Stimulated activated CD8-positive, alpha-beta memory T cell treated with anti-CD3 and anti-CD28 coated beads, Interleukin-7, amount 100 ng/mL, for 1 hour (primary cell): ENCODE data around the gene CFAP68.

Experiments
- DNase-seq, 2 donors: peaks; one replicate each; pipeline ENCODE4 v3.0.0-alpha.2; 2020; ENCODE audit warnings: low read depth in 2 of 2

Gene CFAP68, protein sequence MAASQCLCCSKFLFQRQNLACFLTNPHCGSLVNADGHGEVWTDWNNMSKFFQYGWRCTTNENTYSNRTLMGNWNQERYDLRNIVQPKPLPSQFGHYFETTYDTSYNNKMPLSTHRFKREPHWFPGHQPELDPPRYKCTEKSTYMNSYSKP

GRCh38 chr11:111878849-111879636 lies at the start of gene CFAP68, which contains the start of gene FDXACB1:
CFAP68 (plus strand) TSS chr11:111879541; CDS start chr11:111879561, 20 bp downstream.
FDXACB1 (minus strand) TSS chr11:111879165; CDS start chr11:111879132, 33 bp downstream.
- peak; percentile 82 to 86 for DNase-seq

DNA sequence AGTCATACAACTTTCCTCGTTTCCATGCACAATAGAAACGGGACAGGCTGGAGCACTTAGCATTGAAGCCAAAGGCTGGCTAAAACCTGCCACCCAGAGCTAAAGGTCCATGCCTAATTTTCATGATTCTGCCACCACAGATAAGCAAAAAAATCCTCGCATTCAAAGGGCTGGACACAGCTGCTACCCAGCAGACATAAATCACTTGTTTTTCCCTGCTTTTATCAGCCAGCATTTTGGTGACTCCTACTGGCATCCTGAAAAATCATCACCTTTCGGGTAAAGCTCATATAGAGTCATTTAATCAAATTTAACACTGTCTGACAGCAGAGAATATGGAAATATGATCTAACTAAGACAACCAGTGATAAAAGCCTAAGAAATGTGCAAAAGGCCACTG lies 45.8 kb upstream of the CFAP68 start:
- DNase-seq = no peak

GRCh38 chr11:111834432-111835163 lies 44.7 kb upstream of the CFAP68 start:
- DNase-seq = no peak

GRCh38 chr11:111835665-111836064 lies 43.7 kb upstream of the CFAP68 start:
- DNase-seq = no peak

DNA sequence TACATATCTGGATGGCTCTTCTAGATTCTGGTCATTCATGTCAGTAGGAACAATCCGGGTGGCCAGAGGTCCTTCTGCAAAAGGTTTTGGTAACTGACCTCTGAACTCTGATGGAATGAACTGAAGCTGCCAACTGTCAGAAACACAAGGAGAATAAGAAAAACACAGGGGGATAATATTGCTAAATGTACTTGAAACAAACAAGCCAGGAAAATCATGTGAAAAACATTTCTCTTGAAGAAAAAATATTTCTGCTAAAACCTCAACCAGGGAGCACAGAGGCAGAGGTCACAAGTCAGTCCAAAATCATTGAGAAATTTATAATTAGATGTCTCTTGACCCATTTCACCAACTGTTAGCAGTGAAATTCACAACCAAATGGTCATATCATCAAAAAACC lies 43.2 kb upstream of the CFAP68 start:
- no peak for DNase-seq

DNA sequence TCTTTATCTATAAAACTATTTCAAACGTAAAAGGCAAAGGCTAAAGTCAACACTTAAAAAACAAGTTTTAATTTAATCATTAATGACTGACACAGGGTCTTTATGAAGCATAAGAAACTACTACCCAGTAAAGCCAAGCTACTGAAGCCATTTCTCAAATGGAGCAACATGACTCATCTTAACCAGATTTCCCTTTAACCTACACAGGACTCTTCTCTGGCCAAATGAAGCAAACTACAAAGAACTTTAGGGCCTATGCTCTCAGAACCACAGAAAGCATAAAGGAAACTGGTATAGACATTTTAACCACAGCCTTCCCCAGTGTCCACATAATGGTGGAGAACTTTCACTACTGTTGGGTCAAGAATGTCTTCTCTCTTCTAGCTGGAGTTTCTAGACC lies 42.6 kb upstream of the CFAP68 start:
- DNase-seq = no peak

- DNase-seq = no peak
Measured at GRCh38 chr11:111837366-111837891, 41.9 kb upstream of the CFAP68 start.

- DNase-seq = no peak
Measured at GRCh38 chr11:111838054-111838453, 41.3 kb upstream of the CFAP68 start.

GRCh38 chr11:111840143-111840542 lies 39.2 kb upstream of the CFAP68 start:
- no peak for DNase-seq

- DNase-seq = peak; percentile 69 to 82
Measured at GRCh38 chr11:111841370-111842053, 37.8 kb upstream of the CFAP68 start.

DNA sequence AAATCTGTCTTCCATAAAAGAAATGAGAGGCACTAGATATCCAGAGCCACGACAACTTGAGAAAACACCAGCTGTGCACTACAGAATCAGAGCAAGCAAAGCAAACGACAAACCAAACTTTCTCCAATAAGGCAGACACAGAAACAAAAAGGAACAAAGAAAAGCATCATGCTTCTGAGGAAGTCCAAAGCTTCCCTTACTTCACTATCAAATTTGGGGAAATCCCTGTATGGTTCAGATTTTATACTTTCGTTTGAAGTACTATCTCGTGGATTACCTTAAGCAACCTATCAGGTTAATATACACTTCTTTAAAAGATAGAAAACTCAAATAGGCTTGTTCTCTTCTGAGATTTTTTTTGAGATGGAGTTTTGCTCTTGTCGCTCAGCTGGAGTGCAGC lies 35.7 kb upstream of the CFAP68 start:
- no peak for DNase-seq

DNA sequence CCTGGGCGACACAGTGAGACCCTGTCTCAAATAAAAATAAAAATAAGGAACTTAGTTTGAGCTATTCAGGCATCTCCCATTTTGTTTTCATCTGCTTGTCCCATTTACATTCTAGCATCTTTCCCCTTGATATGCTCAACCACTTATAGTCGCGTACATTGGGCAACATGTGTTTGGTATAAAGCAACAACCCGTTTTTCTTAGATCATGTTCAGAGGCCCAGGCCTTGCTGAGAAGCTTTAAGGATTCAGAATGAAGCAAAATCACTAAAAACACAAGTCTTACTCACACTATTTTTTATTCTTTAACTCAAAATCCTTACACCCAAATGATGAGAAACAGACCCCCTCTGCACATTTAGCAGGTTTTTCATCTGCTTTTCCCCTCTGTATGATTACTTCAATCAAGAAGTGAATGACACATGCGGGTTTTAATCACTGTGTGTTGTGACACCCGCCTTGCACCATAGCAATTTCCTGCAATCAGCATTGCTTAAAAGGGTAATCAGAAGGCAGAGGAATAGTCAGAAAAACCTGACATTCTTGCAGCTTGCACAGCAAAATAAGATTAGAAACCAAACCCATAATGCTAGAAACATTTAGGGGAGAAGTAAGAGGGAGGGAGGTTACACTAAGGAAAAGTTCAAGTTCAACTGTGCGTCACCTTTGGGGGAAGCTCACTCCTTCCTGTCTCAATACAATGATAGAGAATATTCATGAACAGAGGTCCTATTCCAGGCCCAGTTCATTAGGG lies 33.9 kb upstream of the CFAP68 start:
- no peak for DNase-seq

DNA sequence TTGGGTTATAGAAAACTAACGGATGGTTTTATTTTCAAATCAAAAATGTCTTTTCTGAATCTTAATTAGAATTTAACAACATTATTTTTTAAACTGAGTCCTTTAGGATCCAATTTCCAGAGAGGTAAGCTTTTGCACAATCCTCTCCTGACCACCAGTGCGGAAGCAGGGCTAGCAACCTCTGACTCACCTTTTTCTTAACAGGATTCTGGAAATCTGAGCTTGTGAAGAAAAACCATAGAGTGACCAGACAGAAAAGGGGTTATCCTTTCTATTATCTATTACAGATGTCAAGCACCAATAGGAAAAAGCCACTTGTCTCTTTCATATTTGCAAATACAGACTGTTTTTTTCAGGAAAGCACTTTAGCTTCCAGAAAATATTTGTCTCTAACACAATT lies 33.3 kb upstream of the CFAP68 start:
- no peak for DNase-seq

DNA sequence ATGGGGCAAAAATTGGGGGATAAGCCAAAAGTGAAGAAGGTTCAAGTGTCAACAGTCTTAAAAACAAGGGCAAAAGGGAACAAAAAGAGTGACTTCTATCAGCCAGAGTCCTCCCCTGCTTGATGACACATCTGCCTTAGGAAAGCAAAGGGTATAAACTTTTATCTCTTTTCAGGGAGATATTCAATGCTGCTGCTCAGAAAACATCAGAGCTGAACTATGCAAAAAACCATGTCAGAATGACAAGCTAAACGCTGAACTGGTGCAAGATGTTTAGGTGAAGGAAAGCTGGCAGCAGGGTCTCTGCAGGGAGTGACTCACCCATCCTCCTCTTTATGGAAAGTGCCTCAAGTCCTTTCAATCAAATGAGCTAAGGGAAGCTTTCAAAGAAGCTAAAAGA lies 32.7 kb upstream of the CFAP68 start:
- DNase-seq = no peak

DNA sequence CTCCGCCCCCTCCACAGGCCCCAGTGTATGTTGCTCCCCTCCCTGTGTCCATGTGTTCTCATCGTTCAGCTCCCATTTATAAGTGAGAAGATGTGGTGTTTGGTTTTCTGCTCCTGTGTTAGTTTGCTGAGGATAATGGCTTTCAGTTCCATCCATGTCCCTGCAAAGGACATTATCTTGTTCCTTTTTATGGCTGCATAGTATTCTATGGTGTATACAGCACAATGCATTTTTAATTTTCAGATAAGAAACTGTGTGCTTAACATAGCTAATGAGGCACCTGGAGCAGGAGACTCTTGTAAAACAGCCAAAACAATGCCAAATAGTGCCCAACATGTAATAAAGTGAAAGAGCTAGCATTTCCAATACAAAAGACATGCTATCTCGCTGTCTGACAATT lies 29.7 kb upstream of the CFAP68 start:
- DNase-seq = no peak

GRCh38 chr11:111851067-111851466 lies 28.3 kb upstream of the CFAP68 start:
- DNase-seq = no peak

GRCh38 chr11:111851636-111852035 lies 27.7 kb upstream of the CFAP68 start:
- DNase-seq = no peak

DNA sequence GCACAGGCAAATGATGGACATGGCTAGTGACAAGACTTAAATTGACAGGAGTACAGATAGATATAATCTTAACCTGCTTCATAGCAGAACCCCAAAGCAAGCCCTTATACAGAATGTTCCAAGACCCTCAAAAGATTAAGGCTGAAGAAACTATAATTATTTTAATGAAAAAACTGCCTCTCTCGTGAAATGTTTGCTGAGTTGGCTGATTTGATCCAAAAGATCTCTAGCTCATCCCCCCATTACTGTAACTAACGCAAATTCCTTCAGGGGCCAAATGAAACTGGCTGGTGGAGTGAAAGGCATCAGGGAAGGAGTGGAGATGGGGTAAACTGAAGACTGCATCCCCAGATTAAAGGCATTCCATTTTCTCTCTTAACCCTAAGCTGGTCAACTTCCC lies 27.2 kb upstream of the CFAP68 start:
- no peak for DNase-seq

GRCh38 chr11:111855506-111855905 lies 23.8 kb upstream of the CFAP68 start:
- DNase-seq = no peak

DNA sequence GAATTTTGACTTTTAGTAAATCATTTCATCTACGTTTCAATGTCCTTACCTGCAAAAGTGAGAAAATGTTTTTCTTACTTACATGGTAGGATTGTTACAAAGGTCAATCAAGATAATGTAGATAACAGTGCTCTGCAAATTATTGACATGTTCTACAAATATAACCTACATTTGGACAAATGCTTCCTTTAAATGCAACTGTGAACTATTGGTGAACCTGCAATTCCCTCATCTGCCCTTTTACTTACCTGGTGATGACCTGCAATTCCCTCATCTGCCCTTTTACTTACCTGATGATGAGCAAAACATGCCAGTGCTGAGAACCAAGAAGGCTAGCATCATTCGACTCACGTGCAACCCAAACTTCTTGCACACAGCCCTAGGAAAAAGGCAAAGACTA lies 19.1 kb upstream of the CFAP68 start:
- DNase-seq = no peak

GRCh38 chr11:111870113-111870512 lies 9.2 kb upstream of the CFAP68 start:
- DNase-seq = no peak
